Activated CD4-positive, alpha-beta T cell treated with anti-CD3 and anti-CD28 coated beads, Interleukin-2, amount 10 ng/mL, durations not matched to agents 24 days and 14 days (primary cell): ENCODE measurements around the gene JMJD1C. TPM values are rescaled to one million over a fixed set of nuclear protein-coding genes. Genes with fewer than 3 reads are reported as not detected.

Experiments used
- DNase-seq: peaks from one replicate; pipeline ENCODE4 v3.0.0; 2022
- H3K27ac Mint-ChIP-seq: one replicate; pipeline ENCODE4 v1.8.0; 2022; ENCODE audit warnings: mild to moderate bottlenecking, mixed read lengths
- H3K27me3 Mint-ChIP-seq: one replicate; pipeline ENCODE4 v1.8.0; 2022; ENCODE audit warnings: mixed read lengths
- H3K36me3 Mint-ChIP-seq: one replicate; pipeline ENCODE4 v1.8.0; 2022; ENCODE audit warnings: low read depth, mild to moderate bottlenecking, mixed read lengths
- H3K4me1 Mint-ChIP-seq: one replicate; pipeline ENCODE4 v1.8.0; 2021; ENCODE audit warnings: mixed read lengths
- H3K4me3 Mint-ChIP-seq: one replicate; pipeline ENCODE4 v1.8.0; 2022; ENCODE audit warnings: mild to moderate bottlenecking, moderate library complexity, mixed read lengths
- H3K9me3 Mint-ChIP-seq: one replicate; pipeline ENCODE4 v1.8.0; 2021; ENCODE audit warnings: mixed read lengths
- intact Hi-C: fragments of 100-400 bp; cut with micrococcal nuclease; formaldehyde crosslinking; loops from one replicate; pipeline ENCODE4 v1.15.1; 2023
- total RNA-seq: library from RNA; stranded (reverse); gene quantifications from 2 replicates; pipeline ENCODE4 v1.2.3, GENCODE V29; 2022

JMJD1C gene
- total RNA-seq, 1 donor from 2014 or later, result 41.7 TPM

DNA sequence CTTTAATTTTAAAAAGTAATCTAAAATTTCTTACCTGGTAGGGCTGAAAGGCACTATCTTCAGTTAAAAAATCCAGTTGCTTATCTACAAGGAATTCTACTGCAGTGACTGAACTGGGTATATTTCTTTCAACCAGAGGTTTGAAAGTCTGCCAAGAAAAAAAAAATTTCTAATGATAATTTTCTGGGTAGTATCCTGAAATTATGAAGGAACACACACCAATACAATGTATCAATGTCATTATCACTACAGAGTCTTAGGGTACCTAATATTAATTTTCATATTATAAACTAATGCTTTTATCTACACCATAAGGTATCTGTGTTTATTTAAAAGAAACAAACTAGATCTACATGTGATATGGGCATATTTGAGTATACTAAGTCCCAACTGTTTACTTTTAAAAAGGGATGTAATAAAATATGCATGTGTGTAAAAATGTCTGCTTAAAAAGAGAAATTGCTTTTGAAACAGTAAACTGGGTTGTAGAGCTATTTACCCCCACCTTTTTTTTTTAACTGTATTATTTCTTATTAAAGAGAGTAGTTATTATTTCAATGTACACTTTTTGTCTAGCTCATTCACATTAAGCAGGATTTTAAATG is 201.1 kb downstream of the JMJD1C start:
- DNase-seq, result no peak
- peak overlapping the region; percentile 96 for H3K27ac Mint-ChIP-seq
- H3K36me3 Mint-ChIP-seq, result peaks cover 29% of the 10 kb centered on the region
- peak overlapping the region; percentile 99 for H3K4me3 Mint-ChIP-seq
- intact Hi-C loops, result loop anchor here (5.0 to 10.0 kb wide), 5 partner anchors 458 to 1280 kb away; partner anchors contain the start of gene ZNF365
- H3K4me1 Mint-ChIP-seq, result peaks cover 29% of the 10 kb centered on the region
- H3K9me3 Mint-ChIP-seq, result no peaks in the 10 kb centered on the region
- no peaks in the 10 kb centered on the region for H3K27me3 Mint-ChIP-seq

- Mint-ChIP-seq H3K4me1 (peaks cover 49% of the 10 kb centered on the region), H3K27me3 (no peaks in the 10 kb centered on the region), H3K4me3 (peak overlapping the region; percentile 52), H3K9me3 (peaks cover 3% of the 10 kb centered on the region), H3K36me3 (peaks cover 41% of the 10 kb centered on the region), H3K27ac (no peak overlapping the region)
- DNase-seq, result no peak
- intact Hi-C loops, result loop anchor here (10.0 kb wide), 2 partner anchors 1208 to 1278 kb away; no protein-coding TSS in a partner anchor
Measured at GRCh38 chr10:63262430-63263073, 203.2 kb downstream of the JMJD1C start.

DNA sequence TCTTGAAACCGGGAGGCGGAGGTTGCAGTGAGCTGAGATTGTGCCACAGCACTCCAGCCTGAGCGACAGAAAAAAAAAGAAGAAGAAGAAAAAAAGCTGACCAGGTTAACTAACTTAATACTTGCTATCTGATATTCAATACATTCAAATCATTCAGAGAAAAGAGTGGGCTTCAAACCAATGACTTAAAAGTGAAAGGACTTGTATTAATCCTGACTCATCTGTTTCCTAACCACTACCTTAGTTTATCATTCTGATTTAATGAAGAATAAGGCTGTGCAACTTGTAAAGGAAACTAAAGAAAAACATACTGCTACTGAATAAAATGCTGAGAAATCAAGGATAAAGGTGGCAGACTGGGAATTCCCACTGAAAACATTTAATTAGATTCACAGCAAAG is 204.3 kb downstream of the JMJD1C start:
- Mint-ChIP-seq H3K27ac (peak overlapping the region; percentile 36), H3K4me3 (peak overlapping the region; percentile 48), H3K9me3 (peaks cover 3% of the 10 kb centered on the region), H3K36me3 (peaks cover 46% of the 10 kb centered on the region), H3K27me3 (no peaks in the 10 kb centered on the region), H3K4me1 (peaks cover 53% of the 10 kb centered on the region)
- DNase-seq, result no peak
- intact Hi-C loops, result loop anchor here (1.0 to 10.0 kb wide), 3 partner anchors 8 to 1277 kb away; no protein-coding TSS in a partner anchor

DNA sequence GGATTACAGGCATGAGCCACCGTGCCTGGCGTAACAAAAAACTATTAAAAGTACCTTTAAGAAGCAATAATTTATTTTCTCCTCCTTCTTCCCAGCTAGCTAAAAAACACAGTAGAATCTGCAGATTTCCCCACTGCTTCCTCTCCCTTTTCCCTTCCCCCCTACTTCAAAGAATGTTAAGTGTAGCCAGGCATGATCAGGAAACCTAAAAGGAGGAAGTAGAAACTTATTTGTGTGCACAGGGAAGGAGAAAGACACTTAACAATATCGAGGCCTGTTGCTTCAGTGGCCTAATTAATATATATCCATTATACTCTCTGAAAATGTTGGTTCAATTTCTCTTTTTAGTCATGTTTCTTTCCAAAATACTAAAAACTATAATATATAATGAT is 204.9 kb downstream of the JMJD1C start:
- H3K4me1 Mint-ChIP-seq, result peaks cover 57% of the 10 kb centered on the region
- intact Hi-C loops, result loop anchor here (1.0 to 10.0 kb wide), 3 partner anchors 8 to 1276 kb away; no protein-coding TSS in a partner anchor
- DNase-seq, result no peak
- H3K4me3 Mint-ChIP-seq, result no peak overlapping the region
- H3K36me3 Mint-ChIP-seq, result peaks cover 48% of the 10 kb centered on the region
- no peaks in the 10 kb centered on the region for H3K27me3 Mint-ChIP-seq
- no peak overlapping the region for H3K27ac Mint-ChIP-seq
- peaks cover 3% of the 10 kb centered on the region for H3K9me3 Mint-ChIP-seq

DNA sequence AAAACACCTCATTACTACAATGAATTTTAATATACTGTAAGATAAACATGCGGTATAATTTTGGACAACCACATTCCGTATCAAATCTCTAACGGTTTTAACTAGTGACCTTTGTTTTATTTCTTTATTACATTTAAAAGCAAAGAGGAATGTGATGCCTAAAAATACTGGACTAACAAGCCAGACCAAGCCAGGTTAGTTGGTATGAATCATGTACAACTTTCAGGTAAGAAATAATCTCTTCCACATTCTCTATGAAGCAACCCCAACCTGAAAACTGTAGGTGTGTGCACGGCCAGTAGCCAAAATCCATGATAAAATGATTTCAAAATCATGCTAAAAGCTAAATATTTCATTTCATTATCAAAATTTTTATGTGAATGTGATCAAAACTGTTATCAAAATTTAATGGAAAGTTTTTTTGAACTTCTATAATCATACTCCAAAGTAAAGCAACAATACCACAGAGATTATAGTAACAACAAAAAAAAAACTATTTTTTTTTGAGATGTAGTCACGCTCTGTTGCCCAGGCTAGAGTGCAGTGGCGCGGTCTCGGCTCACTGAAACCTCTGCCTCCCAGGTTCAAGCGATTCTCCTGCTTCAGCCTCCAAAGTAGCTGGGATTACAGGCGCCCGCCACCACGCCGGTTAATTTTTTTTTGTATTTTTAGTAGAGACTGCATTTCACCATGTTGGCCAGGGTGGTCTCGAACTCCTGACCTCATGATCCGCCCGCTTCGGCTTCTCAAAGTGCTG is 205.5 kb downstream of the JMJD1C start:
- no peak overlapping the region for H3K27ac Mint-ChIP-seq
- no peaks in the 10 kb centered on the region for H3K27me3 Mint-ChIP-seq
- no peak for DNase-seq
- H3K4me1 Mint-ChIP-seq, result peaks cover 57% of the 10 kb centered on the region
- intact Hi-C loops, result loop anchor here (10.0 kb wide), 2 partner anchors 1205 to 1275 kb away; no protein-coding TSS in a partner anchor
- H3K9me3 Mint-ChIP-seq, result peaks cover 3% of the 10 kb centered on the region
- H3K36me3 Mint-ChIP-seq, result peaks cover 47% of the 10 kb centered on the region
- no peak overlapping the region for H3K4me3 Mint-ChIP-seq

- no peak for DNase-seq
- no peak overlapping the region for H3K27ac Mint-ChIP-seq
- peaks cover 56% of the 10 kb centered on the region for H3K4me1 Mint-ChIP-seq
- intact Hi-C loops, result no loop called here
- peaks cover 48% of the 10 kb centered on the region for H3K36me3 Mint-ChIP-seq
- H3K27me3 Mint-ChIP-seq, result no peaks in the 10 kb centered on the region
- peak overlapping the region; percentile 48 for H3K4me3 Mint-ChIP-seq
- peaks cover 3% of the 10 kb centered on the region for H3K9me3 Mint-ChIP-seq
Measured at GRCh38 chr10:63258920-63259678, 206.7 kb downstream of the JMJD1C start.

DNA sequence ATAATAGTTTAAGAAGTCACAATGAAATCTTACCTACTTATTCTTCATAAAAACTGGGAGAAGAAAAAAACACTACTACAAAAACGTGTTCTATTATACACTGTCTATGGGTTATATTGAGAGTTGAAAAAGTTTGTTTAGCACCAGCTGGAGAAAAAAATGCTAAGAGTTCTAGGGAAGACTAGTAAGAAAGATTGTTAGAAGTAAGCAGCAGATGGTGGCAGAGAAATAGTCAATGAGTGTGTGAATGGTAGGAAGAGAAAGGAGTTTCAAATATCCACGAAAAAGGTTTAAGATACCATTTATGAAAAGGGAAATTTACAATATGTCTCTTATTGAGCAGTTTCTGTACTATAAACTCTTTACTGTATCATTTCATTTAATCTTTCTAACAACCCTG is 208.0 kb downstream of the JMJD1C start:
- no peaks in the 10 kb centered on the region for H3K27me3 Mint-ChIP-seq

DNA sequence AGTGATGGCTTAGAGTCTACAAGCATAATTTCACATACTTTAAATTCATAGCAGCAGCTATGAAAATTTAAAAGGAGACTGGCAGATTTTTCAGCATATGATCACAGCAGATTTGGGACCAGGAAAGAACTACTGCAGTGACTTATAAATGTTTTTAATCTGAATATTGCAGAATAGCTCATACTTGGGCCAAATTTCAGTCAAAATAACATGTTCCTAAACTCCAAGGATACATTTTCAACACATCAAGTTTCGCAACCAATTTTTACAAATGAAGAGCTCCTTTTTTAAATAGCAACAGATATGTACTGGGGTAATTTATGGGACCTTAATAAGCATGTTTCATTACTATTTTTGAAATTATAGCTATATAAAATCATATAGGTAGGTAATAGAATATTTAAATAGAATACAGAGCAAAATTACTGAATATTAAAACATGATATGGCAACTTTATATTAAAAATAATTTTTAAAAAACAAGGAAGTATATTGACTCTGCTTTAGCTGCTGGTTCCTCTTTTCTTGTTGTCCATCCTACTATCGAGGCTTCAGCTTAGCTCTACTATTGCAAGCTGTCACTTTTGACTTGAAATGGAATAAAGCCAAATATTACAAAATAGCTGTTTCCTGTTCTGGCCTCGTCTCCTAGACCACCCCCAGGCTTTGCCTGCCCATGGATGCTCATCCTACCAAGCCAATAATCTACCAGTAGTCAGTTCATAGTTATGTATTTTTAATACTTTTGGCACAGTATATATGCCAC is 209.6 kb downstream of the JMJD1C start:
- no peak overlapping the region for H3K27ac Mint-ChIP-seq

More for the DNA sequence above, 208.0 kb downstream of the JMJD1C start:
- H3K36me3 Mint-ChIP-seq, result peaks cover 49% of the 10 kb centered on the region
- H3K4me1 Mint-ChIP-seq, result peaks cover 54% of the 10 kb centered on the region
- intact Hi-C loops, result no loop called here
- H3K9me3 Mint-ChIP-seq, result peaks cover 3% of the 10 kb centered on the region
- H3K27ac Mint-ChIP-seq, result peak overlapping the region; percentile 8
- H3K4me3 Mint-ChIP-seq, result no peak overlapping the region
- no peak for DNase-seq

GRCh38 chr10:63255316-63255715 is 210.5 kb downstream of the JMJD1C start:
- no peak overlapping the region for H3K27ac Mint-ChIP-seq
- peaks cover 40% of the 10 kb centered on the region for H3K36me3 Mint-ChIP-seq
- H3K4me1 Mint-ChIP-seq, result peaks cover 43% of the 10 kb centered on the region
- H3K4me3 Mint-ChIP-seq, result no peak overlapping the region
- H3K27me3 Mint-ChIP-seq, result no peaks in the 10 kb centered on the region
- intact Hi-C loops, result no loop called here
- peaks cover 3% of the 10 kb centered on the region for H3K9me3 Mint-ChIP-seq
- DNase-seq, result no peak

More for the DNA sequence above, 209.6 kb downstream of the JMJD1C start:
- Mint-ChIP-seq H3K36me3 (peaks cover 46% of the 10 kb centered on the region), H3K4me1 (peaks cover 47% of the 10 kb centered on the region), H3K4me3 (no peak overlapping the region), H3K27me3 (no peaks in the 10 kb centered on the region), H3K9me3 (peaks cover 3% of the 10 kb centered on the region)
- no peak for DNase-seq
- intact Hi-C loops, result no loop called here

DNA sequence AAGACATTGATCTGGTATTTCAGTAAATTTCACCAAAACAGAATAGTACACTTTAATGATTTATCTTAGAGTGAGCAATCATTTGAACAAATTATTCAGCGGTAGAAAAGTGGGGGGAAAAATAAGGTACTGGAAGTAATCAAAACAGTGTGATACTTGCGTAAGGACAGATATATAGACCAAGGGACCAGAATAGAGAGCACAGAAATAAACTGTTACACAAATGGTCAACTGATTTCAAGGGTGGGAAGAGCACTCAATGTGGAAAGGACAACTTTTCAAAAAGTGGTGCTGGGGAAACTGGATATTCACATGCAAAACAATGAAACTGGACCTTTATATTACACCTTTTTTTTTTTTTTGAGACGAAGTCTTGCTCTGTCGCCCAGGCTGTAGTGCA is 212.7 kb downstream of the JMJD1C start:
- no peak overlapping the region for H3K27ac Mint-ChIP-seq
- DNase-seq, result no peak
- H3K27me3 Mint-ChIP-seq, result no peaks in the 10 kb centered on the region
- intact Hi-C loops, result no loop called here
- H3K4me3 Mint-ChIP-seq, result no peak overlapping the region
- peaks cover 33% of the 10 kb centered on the region for H3K36me3 Mint-ChIP-seq
- peaks cover 23% of the 10 kb centered on the region for H3K4me1 Mint-ChIP-seq
- H3K9me3 Mint-ChIP-seq, result no peaks in the 10 kb centered on the region

DNA sequence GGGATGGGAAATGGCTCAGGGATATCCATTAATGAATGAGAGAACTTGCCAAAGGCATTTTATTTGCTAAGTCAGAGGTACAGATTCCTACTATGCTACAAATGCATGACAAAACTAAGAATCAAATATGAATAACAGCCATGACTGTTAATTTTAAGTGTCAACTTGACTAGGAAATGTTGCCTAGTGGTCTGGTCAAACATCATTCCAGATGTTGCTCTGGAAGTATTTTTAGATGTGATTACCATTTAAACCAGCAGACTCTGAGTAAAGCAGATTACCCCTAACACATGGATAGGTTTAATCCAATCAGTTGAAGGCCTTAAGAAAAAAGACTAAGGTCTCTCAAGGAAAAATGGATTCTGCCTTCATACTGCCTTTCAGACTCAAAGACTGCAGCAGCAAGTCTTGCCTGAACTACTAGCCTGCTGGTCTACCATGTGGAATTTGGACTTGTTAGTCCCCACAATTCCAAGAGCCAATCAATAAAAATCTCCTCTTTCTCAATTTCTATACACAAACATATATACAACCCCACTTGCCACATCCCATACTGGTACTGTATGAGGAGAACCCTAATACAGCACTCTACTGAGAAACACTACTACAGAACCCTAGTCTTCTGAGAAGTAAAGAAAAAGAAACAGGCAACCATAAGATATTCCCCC is 213.5 kb downstream of the JMJD1C start:
- H3K4me1 Mint-ChIP-seq, result peaks cover 21% of the 10 kb centered on the region
- peaks cover 39% of the 10 kb centered on the region for H3K36me3 Mint-ChIP-seq
- intact Hi-C loops, result no loop called here
- no peak for DNase-seq
- no peak overlapping the region for H3K4me3 Mint-ChIP-seq
- H3K27ac Mint-ChIP-seq, result no peak overlapping the region
- no peaks in the 10 kb centered on the region for H3K27me3 Mint-ChIP-seq
- H3K9me3 Mint-ChIP-seq, result no peaks in the 10 kb centered on the region

DNA sequence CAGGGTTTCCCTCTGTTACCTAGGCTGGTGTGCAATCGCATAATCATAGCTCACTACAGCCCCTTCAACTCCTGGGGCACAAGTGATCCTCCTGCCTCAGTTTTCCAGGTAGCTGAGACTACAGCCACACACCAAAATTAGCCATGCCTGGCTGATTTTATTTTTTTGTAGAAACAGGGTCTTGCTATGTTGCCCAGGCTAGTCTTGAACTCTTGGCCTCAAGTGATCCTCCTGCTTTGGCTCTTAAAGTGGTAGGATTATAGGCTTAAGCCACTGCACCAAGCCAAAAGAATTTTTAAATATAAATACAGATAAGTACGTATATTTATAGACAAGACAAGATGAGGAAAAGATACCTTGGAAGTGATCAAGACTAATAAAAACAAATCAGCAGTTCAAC is 215.7 kb downstream of the JMJD1C start:
- intact Hi-C loops, result no loop called here
- H3K9me3 Mint-ChIP-seq, result peaks cover 7% of the 10 kb centered on the region
- no peaks in the 10 kb centered on the region for H3K27me3 Mint-ChIP-seq
- no peak for DNase-seq
- peaks cover 24% of the 10 kb centered on the region for H3K4me1 Mint-ChIP-seq
- no peak overlapping the region for H3K27ac Mint-ChIP-seq
- peaks cover 48% of the 10 kb centered on the region for H3K36me3 Mint-ChIP-seq
- no peak overlapping the region for H3K4me3 Mint-ChIP-seq
